COR-L47 (cell line): ENCODE data around the gene RAB35.

ENCODE experiments used
- DNase-seq: peaks from one replicate; lab custom pipeline; 2025; lab: John Stamatoyannopoulos, UW

The RAB35 gene

GRCh38 chr12:120086801-120087621 is 29.5 kb downstream of the RAB35 start:
- peak; percentile 99 for DNase-seq

- no peak for DNase-seq
Measured at GRCh38 chr12:120085920-120086645, 30.5 kb downstream of the RAB35 start.

- DNase-seq, result no peak
Measured at GRCh38 chr12:120081641-120082040, 34.9 kb downstream of the RAB35 start.

GRCh38 chr12:120079411-120080400 is 36.8 kb downstream of the RAB35 start:
- DNase-seq, result no peak

- no peak for DNase-seq
Measured at GRCh38 chr12:120078868-120079267, 37.7 kb downstream of the RAB35 start.

GRCh38 chr12:120077260-120077659 is 39.3 kb downstream of the RAB35 start:
- no peak for DNase-seq

- DNase-seq, result no peak
Measured at GRCh38 chr12:120076651-120077050, 39.9 kb downstream of the RAB35 start.

GRCh38 chr12:120075034-120075616 is 41.4 kb downstream of the RAB35 start:
- no peak for DNase-seq

- DNase-seq, result no peak
Measured at GRCh38 chr12:120072472-120073249, 43.9 kb downstream of the RAB35 start.

GRCh38 chr12:120071493-120072020 is 45.0 kb downstream of the RAB35 start:
- no peak for DNase-seq

- DNase-seq, result no peak
Measured at GRCh38 chr12:120069278-120069677, 47.3 kb downstream of the RAB35 start.

- DNase-seq, result no peak
Measured at GRCh38 chr12:120067901-120068300, 48.7 kb downstream of the RAB35 start.

GRCh38 chr12:120067084-120067869 is 49.3 kb downstream of the RAB35 start:
- peak; percentile 47 for DNase-seq

GRCh38 chr12:120066341-120066740 is 50.2 kb downstream of the RAB35 start:
- DNase-seq, result no peak

GRCh38 chr12:120065472-120065871 is 51.1 kb downstream of the RAB35 start:
- DNase-seq, result no peak

- DNase-seq, result no peak
Measured at GRCh38 chr12:120064054-120064940, 52.3 kb downstream of the RAB35 start.

GRCh38 chr12:120062976-120063579 is 53.5 kb downstream of the RAB35 start:
- no peak for DNase-seq

- DNase-seq, result no peak
Measured at GRCh38 chr12:120061575-120062214, 54.9 kb downstream of the RAB35 start.
